GM18520 (cell line): ENCODE data around the gene MIB2.

Source experiments
- ATAC-seq: cut with Tn5 transposase; IDR thresholded peaks from one replicate; pipeline ENCODE4 v1.9.1; 2021; ENCODE audit not compliant: unreplicated experiment

The MIB2 gene

GRCh38 chr1:1598051-1598719, 17.1 kb upstream of the MIB2 start:
- no peak for ATAC-seq

DNA sequence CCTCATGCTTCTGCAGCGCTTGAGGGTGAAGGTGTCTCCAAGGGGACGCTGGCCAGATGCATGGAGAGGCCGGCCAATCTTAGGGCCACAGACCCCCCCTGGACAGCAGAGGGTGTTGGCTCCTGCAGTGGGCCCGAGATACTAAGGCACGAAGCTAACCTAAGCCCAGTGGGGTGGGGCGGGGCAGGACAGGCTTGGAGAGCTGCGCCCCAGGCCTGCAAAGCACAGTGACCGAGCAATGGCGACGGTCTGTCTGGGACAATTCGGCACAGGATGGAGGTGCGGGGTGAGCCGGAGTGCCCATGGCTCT, 16.6 kb upstream of the MIB2 start:
- no peak for ATAC-seq

DNA sequence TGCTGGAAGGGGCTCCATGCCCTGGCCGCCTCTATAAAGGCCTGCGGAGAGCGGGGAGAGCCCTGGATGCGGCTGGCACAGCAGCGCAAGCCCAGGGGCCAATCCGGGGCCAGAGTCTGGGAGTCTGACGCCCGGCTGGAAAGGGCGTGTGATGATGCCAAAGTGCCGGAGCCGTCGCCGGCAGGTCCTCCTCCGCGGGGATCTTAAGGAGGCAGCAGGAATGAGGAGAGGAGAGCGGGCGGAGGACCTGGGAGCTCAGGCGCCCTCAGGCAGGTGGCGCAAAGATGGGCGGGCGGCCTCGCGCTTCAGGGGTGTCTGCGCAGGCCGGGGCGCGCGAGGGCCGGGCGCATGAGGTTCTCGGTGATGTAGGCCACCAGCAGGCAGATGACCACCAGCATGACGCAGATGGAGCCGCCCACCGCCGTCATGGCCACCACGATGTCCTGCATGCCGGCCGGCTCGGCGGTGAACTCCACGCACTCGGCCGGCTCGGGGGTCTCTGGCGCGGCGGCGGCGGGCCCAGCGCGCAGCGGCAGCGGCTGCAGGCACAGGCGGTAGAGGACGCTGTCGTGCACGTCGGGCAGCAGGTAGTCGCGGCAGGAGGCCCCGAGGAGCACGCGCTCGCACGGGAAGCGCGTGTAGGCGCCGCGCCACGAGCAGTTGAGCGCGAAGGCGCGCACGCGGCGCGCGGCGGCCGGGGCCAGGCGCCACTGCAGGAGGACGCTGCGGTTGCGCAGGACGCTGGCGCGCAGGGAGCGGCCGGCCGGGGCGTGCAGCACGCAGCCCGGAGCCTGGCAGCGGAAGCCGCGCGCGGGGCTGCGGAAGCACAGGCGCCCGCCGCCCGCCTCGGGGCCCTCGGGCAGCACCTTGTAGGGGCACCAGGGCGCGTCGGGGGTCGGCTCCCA, 16.0 kb upstream of the MIB2 start:
- no peak for ATAC-seq

GRCh38 chr1:1599935-1600860, 15.1 kb upstream of the MIB2 start, which contains the start of gene FNDC10:
FNDC10 (minus strand) TSS chr1:1600135; CDS start chr1:1600015, 120 bp downstream.
- no peak for ATAC-seq

DNA sequence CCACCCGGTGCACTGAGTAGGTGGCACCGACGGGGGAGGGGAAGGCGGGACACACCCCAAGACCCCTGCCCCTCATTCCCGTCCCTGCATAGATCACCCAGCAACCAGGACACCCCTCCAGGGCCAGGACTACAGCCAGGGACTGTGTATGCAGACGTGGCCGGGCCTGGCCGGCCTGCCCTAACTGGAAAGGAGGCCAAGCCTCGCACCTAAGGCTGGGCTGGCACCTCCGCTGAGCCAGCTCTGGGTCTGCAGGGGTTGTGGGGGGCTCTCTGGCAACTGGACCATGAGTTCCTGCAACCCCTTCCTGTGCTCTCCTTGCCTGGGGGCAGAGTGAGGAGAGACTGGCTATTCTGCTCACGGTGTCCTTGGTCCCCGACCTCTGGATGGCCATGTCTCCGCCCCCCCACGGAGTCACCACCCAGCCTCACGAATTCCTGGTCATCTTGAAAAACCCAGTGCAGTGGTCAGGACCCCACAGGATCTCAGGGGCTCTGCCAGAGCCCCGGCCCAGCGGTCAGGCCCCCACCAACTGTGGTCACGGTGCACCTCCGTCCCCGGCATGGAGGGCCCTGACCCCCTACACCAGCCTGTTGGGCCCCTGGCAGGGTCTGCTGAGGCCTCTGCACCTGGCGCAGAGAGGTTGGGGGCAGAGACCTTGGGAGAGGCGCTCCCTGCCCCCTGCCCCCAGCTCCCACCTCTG, 14.3 kb upstream of the MIB2 start:
- ATAC-seq = no peak

DNA sequence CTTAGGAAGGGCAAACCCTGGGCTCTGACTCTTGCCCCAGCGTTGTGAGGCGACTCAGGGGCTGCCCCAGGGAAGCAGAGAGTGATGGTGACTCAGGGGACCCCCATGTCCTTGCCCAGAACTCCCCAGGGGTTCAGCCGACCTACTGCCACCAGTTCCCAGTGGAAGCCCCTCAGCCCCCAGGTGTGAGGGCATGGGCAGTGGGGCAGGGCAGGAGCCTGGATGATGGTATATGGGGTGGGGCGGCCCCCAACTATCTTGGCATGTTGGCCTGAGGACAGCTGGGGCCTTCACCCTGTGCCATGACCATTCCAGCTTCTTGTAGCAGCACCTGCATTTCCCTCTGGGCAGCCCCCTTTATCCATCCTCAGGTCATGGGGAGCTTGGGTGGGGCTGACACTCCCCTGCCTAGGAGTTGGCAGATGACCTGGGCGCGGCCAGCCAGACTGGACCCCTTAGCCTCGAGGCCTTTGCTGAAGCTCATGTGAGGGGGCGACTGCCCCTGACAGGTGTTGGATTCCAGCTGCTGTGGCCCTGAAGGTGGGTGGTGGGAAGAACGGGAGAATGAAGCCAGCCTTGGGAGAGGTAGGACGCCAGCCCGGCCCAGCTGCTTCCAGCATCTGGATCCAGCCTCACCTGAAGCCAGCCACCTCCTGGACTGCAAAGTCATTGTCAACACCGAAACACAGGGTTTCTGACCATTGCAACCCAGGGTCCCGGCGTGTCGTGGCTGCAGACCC, 13.6 kb upstream of the MIB2 start:
- ATAC-seq = no peak

- ATAC-seq = no peak
Measured at GRCh38 chr1:1602304-1602967, 12.9 kb upstream of the MIB2 start.

- ATAC-seq = no peak
Measured at GRCh38 chr1:1602968-1603506, 12.3 kb upstream of the MIB2 start.

DNA sequence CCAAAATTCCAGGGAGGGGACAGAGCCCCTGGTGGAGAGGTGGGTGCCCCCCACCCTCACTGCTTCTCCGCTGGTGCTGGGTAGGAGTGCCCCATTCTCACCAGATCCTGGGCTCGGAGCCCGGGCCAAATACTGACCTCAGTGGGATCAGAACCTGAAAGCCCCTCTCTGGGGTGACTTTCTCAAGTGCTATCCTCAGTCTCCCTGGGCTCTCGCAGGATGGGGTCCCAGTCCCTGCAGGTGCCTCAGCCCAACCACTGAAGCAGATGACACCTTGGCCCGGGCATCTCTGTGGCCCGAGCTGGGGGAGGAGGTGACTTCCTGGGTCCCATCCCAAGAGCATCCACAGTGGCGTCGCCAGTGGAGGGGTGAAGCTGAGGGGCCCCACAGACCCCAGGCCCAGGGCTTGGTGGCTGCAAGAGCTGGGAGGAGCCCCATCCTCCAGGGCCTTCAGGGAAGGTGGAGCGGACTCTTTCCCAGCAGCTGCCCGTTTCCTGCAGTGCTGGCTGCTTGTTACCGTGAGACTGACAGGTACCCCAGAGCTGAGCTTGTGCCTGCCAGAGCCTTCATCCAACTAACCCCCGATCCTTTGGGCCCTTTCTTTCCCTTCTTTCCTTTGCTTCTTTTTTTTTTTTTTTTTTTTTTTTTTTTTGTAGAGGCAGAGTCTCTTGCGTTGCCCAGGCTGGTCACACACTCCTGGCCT, 11.5 kb upstream of the MIB2 start:
- no peak for ATAC-seq

DNA sequence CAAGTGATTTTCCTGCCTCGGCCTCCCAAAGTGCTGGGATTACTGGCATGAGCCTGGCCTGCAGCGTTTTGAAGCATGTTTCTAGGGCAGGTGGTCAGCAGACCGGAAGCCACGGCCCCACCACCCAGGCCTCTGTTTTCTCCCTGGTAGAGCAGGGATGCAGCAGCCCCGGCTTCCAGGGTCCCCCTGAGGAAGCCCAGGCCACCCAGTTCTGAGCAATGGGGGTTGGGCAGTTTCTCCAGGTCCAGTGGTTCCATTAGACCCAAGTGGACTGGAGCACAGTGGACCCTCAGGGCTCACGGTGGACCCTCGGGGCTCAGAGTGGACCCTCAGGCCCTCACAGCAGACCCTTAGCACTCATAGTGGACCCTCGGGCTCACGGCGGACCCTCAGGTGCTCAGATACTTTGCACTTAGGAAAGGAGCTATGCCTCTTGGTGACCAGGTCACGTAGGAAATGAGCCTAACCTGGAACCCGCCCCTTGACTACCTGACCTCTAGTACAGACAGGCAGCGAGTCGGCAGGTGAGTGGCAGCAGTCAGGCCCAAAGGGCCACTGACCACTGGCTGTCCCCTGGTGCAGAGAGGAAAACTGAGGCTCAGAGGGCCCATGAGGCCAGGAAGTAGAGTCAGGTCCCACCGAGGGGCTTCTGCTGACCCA, 10.8 kb upstream of the MIB2 start:
- ATAC-seq = no peak

DNA sequence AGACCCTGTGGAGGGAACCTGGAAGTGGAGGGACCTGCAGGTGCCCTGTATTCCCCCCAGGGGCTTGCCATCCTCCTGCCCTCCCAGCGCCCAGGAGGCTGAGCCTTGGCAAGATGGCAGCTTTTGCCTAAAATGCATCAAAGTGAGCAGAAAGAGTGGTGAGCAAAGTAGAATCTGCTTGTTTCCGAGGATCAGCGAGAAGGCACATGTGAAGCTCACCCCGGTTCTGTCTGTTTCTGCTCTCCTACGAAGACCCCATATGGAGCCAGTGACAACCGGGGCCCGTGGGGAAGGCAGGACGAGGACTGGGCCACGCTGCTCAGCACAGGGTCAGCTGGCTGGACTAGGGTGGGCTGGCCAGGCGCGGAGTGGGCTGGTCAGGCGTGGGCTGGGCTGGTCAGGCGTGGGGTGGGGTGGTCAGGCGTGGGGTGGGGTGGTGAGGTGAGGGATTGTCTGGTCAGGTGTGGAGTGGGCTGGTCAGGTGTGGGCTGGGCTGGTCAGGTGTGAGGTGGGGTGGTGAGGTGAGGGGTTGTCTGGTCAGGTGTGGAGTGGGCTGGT, 10.2 kb upstream of the MIB2 start:
- ATAC-seq = no peak

DNA sequence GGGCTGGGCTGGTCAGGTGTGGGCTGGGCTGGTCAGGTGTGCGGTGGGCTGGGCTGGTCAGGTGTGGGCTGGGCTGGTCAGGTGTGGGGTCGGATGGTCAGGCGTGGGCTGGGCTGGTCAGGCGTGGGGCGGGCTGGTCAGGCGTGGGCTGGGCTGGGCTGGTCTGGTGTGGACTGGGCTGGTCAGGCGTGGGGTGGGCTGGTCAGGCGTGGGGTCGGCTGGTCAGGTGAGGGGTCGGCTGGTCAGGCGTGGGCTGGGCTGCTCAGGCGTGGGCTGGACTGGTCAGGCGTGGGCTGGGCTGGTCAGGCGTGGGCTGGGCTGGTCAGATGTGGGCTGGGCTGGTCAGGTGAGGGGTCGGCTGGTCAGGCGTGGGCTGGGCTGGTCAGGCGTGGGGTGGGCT, 9.6 kb upstream of the MIB2 start:
- ATAC-seq = no peak

DNA sequence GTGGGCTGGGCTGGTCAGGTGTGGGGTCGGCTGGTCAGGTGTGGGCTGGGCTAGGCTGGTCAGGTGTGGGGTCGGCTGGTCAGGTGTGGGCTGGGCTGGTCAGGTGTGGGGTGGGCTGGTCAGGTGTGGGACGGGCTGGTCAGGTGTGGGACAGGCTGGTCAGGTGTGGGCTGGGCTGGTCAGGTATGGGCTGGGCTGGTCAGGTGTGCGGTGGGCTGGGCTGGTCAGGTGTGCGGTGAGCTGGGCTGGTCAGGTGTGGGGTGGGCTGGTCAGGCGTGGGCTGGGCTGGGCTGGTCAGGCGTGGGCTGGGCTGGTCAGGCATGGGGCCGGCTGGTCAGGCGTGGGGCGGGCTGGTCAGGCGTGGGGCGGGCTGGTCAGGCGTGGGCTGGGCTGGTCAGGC, 9.1 kb upstream of the MIB2 start:
- ATAC-seq = no peak

- ATAC-seq = no peak
Measured at GRCh38 chr1:1609822-1610485, 5.3 kb upstream of the MIB2 start.

GRCh38 chr1:1610796-1611195, 4.5 kb upstream of the MIB2 start:
- ATAC-seq = no peak

GRCh38 chr1:1612104-1612400, 3.2 kb upstream of the MIB2 start:
- no peak for ATAC-seq

- ATAC-seq = no peak
Measured at GRCh38 chr1:1613509-1614082, 1.7 kb upstream of the MIB2 start.
